Panc1 (cell line): ENCODE data around the gene RABL6.

Experiments used
- CTCF ChIP-seq: fragments of 450-650 bp; IDR thresholded peaks from 2 replicates; pipeline ENCODE4 v1.5.1; 2017; ENCODE audit warnings: mild to moderate bottlenecking
- POLR2AphosphoS5 ChIP-seq: IDR thresholded peaks from 2 replicates; pipeline ENCODE4 v1.6.1; 2012; ENCODE audit warnings: mild to moderate bottlenecking, low read depth, low read length, moderate library complexity
- SIN3A ChIP-seq: IDR thresholded peaks from 2 replicates; pipeline ENCODE4 v1.6.1; 2012; ENCODE audit warnings: low read depth, mild to moderate bottlenecking, low read length, moderate library complexity, borderline replicate concordance; ENCODE audit not compliant: insufficient read depth

GRCh38 chr9:136803551-136804508 is 3.9 kb upstream of the RABL6 start:
- TF ChIP-seq CTCF: no peak
- TF ChIP-seq POLR2AphosphoS5: 0 out of 2 replicates have a peak, but pooled peaks have one; percentile 14
- TF ChIP-seq SIN3A: no peak
